ENCODE data around the gene HES5.

HES5 gene

GRCh38 chr1:2501041-2501819 lies 28.8 kb downstream of the HES5 start:
- DNase-seq (ENCODE audit: low read depth in 2 of 2), result no peak

GRCh38 chr1:2499986-2500596 lies 30.0 kb downstream of the HES5 start:
- no peak for DNase-seq (ENCODE audit: low read depth in 2 of 2)

GRCh38 chr1:2499260-2499659 lies 30.8 kb downstream of the HES5 start:
- no peak for DNase-seq (ENCODE audit: low read depth in 2 of 2)

GRCh38 chr1:2498648-2499047 lies 31.4 kb downstream of the HES5 start:
- no peak for DNase-seq (ENCODE audit: low read depth in 2 of 2)

- no peak for DNase-seq (ENCODE audit: low read depth in 2 of 2)
Observed at GRCh38 chr1:2497891-2498290, 32.2 kb downstream of the HES5 start.

GRCh38 chr1:2496746-2497145 lies 33.3 kb downstream of the HES5 start:
- no peak for DNase-seq (ENCODE audit: low read depth in 2 of 2)

- DNase-seq (ENCODE audit: low read depth in 2 of 2), result no peak
Observed at GRCh38 chr1:2496087-2496622, 33.9 kb downstream of the HES5 start.

- no peak for DNase-seq (ENCODE audit: low read depth in 2 of 2)
Observed at GRCh38 chr1:2495546-2495945, 34.5 kb downstream of the HES5 start.

- DNase-seq (ENCODE audit: low read depth in 2 of 2), result no peak
Observed at GRCh38 chr1:2495026-2495425, 35.0 kb downstream of the HES5 start.

GRCh38 chr1:2494323-2494693 lies 35.8 kb downstream of the HES5 start:
- no peak for DNase-seq (ENCODE audit: low read depth in 2 of 2)

- no peak for DNase-seq (ENCODE audit: low read depth in 2 of 2)
Observed at GRCh38 chr1:2493691-2494322, 36.3 kb downstream of the HES5 start.

GRCh38 chr1:2493218-2493617 lies 36.8 kb downstream of the HES5 start:
- no peak for DNase-seq (ENCODE audit: low read depth in 2 of 2)

- no peak for DNase-seq (ENCODE audit: low read depth in 2 of 2)
Observed at GRCh38 chr1:2492091-2492490, 38.0 kb downstream of the HES5 start.

- no peak for DNase-seq (ENCODE audit: low read depth in 2 of 2)
Observed at GRCh38 chr1:2489615-2490014, 40.4 kb downstream of the HES5 start.

GRCh38 chr1:2488688-2489087 lies 41.4 kb downstream of the HES5 start:
- no peak for DNase-seq (ENCODE audit: low read depth in 2 of 2)

- DNase-seq (ENCODE audit: low read depth in 2 of 2), result no peak
Observed at GRCh38 chr1:2486558-2486957, 43.5 kb downstream of the HES5 start.

GRCh38 chr1:2486041-2486440 lies 44.0 kb downstream of the HES5 start:
- no peak for DNase-seq (ENCODE audit: low read depth in 2 of 2)

GRCh38 chr1:2483970-2484369 lies 46.1 kb downstream of the HES5 start:
- no peak for DNase-seq (ENCODE audit: low read depth in 2 of 2)

GRCh38 chr1:2483026-2483425 lies 47.0 kb downstream of the HES5 start:
- no peak for DNase-seq (ENCODE audit: low read depth in 2 of 2)

GRCh38 chr1:2482588-2482987 lies 47.5 kb downstream of the HES5 start:
- DNase-seq (ENCODE audit: low read depth in 2 of 2), result no peak

- DNase-seq (ENCODE audit: low read depth in 2 of 2), result no peak
Observed at GRCh38 chr1:2481885-2482284, 48.2 kb downstream of the HES5 start.

GRCh38 chr1:2480986-2481364 lies 49.1 kb downstream of the HES5 start:
- DNase-seq (ENCODE audit: low read depth in 2 of 2), result no peak

Measured in stimulated activated CD4-positive, alpha-beta T cell treated with anti-CD3 and anti-CD28 coated beads, Interleukin-15, amount 100 ng/mL, for 48 hours (primary cell).